T-helper 2 cell treated with Interferon-gamma antibody and Interleukin-4, amounts not matched to agents 5 μg/mL and 100 μg/mL, for 36 hours (primary cell): ENCODE measurements around the gene ADD3.

Experiments used
- DNase-seq: peaks from one replicate; pipeline ENCODE4 v3.0.0; 2021; ENCODE audit warnings: low spot score
- H3K27ac Mint-ChIP-seq: one replicate; pipeline ENCODE4 v1.8.0; 2021; ENCODE audit warnings: mild to moderate bottlenecking, mixed read lengths
- H3K27me3 Mint-ChIP-seq: one replicate; pipeline ENCODE4 v1.8.0; 2021; ENCODE audit warnings: low read depth, mixed read lengths
- H3K36me3 Mint-ChIP-seq: one replicate; pipeline ENCODE4 v1.8.0; 2021; ENCODE audit warnings: low read depth, mixed read lengths
- H3K4me1 Mint-ChIP-seq: one replicate; pipeline ENCODE4 v1.8.0; 2021; ENCODE audit warnings: low read depth, mixed read lengths
- H3K4me3 Mint-ChIP-seq: one replicate; pipeline ENCODE4 v1.8.0; 2022; ENCODE audit warnings: mild to moderate bottlenecking, moderate library complexity, mixed read lengths
- H3K9me3 Mint-ChIP-seq: one replicate; pipeline ENCODE4 v1.8.0; 2021; ENCODE audit warnings: mixed read lengths

Gene ADD3

DNA sequence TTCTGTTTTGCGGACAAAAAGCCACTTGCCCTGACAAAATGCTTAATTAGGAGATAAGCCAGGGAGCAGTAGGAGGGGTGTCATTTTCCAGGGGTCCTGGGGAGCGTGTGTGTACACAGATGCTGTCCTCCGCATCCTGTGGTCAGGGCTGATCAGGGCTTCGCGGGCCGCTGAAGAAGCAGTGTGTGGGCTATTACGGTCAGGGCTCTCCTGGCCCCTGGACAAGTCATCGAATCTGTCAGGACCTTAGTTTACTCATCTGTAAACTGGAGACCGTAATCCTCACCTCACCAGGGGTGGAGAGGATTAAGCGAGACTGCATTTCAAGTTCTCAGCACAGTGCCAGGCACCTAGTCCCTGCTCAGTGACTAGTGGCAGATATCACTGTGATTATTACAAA lies 173.7 kb downstream of the ADD3 start:
- Mint-ChIP-seq H3K36me3 (no peaks in the 10 kb centered on the region), H3K4me3 (no peak overlapping the region), H3K27ac (no peak overlapping the region), H3K9me3 (no peaks in the 10 kb centered on the region), H3K27me3 (peaks cover 42% of the 10 kb centered on the region), H3K4me1 (no peaks in the 10 kb centered on the region)
- no peak for DNase-seq

DNA sequence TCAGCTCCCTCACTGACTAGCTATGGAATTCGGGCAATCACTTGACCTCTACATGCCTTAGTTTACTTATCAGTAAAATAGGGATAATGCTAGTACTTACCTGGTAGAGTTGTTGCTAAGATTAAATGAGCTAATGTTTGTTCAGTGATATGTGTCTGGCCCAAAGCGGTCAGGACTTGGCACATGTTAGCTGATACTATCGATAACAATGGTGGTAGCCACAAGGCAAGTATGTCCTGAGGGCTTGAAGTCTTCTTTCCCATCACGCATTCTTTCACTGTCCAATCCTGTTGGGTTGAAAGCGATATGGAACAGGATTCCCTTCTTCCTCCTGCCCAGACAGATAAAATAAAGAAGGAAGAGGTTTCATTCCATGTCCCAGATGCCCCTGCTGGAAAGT lies 174.1 kb downstream of the ADD3 start:
- Mint-ChIP-seq H3K9me3 (no peaks in the 10 kb centered on the region), H3K4me1 (peaks cover 3% of the 10 kb centered on the region), H3K27me3 (peaks cover 44% of the 10 kb centered on the region), H3K4me3 (no peak overlapping the region), H3K27ac (no peak overlapping the region), H3K36me3 (no peaks in the 10 kb centered on the region)
- DNase-seq = no peak

- Mint-ChIP-seq H3K9me3 (no peaks in the 10 kb centered on the region), H3K36me3 (no peaks in the 10 kb centered on the region), H3K4me3 (no peak overlapping the region), H3K27me3 (peaks cover 40% of the 10 kb centered on the region), H3K27ac (no peak overlapping the region), H3K4me1 (peaks cover 8% of the 10 kb centered on the region)
- DNase-seq = no peak
Observed at GRCh38 chr10:110184398-110184797, 176.6 kb downstream of the ADD3 start.
